HEK293T (cell line): ENCODE measurements around the gene APOBEC3B.

Experiments used
- BHLHE40 ChIP-seq: fragments of 450-650 bp; IDR thresholded peaks from 2 replicates; pipeline ENCODE4 v1.6.1; 2016; ENCODE audit warnings: mild to moderate bottlenecking, moderate library complexity, borderline replicate concordance
- ELF4 ChIP-seq: fragments of 450-650 bp; IDR thresholded peaks from 2 replicates; pipeline ENCODE4 v1.6.1; 2017; ENCODE audit warnings: antibody characterized with exemption
- FOXA1 ChIP-seq: fragments of 450-650 bp; IDR thresholded peaks from 2 replicates; pipeline ENCODE4 v1.6.1; 2016; ENCODE audit warnings: mild to moderate bottlenecking
- FOXM1 ChIP-seq: fragments of 450-650 bp; IDR thresholded peaks from 2 replicates; pipeline ENCODE4 v1.6.1; 2017; ENCODE audit warnings: mild to moderate bottlenecking, borderline replicate concordance
- HDGF ChIP-seq: fragments of 450-650 bp; IDR thresholded peaks from 2 replicates; pipeline ENCODE4 v1.6.1; 2017; ENCODE audit warnings: antibody characterized with exemption, borderline replicate concordance
- SP1 ChIP-seq: fragments of 450-650 bp; IDR thresholded peaks from 2 replicates; pipeline ENCODE4 v1.6.1; 2017
- TARDBP ChIP-seq: fragments of 450-650 bp; IDR thresholded peaks from 2 replicates; pipeline ENCODE4 v1.6.1; 2016

- TF ChIP-seq FOXM1 (no peak), SP1 (no peak), HDGF (no peak), ELF4 (no peak), FOXA1 (no peak), BHLHE40 (no peak), TARDBP (no peak)
These were observed 40.6 kb upstream of the APOBEC3B start for GRCh38 chr22:38941488-38941987.
